ENCODE measurements around the gene PANK1.
"Not testable (repeated sequence)": the region's sequence is repeated elsewhere in the genome, so short reads cannot be mapped to it uniquely, and the experiment has no call there.

PANK1 gene

GRCh38 chr10:89552213-89552612 is 92.8 kb downstream of the PANK1 start:
- no peak for DNase-seq (ENCODE audit: low read depth in 1 of 2, low spot score in 1 of 2)
- no peak for TF ChIP-seq JUND (IDR thresholded peaks at IDR 0.05; ENCODE audit: low read depth)
- in situ Hi-C loops (cut with HindIII; ENCODE audit: low pct_unique_long_range_greater_than_20kb, low sequenced_read_pairs) = no loop called here

DNA sequence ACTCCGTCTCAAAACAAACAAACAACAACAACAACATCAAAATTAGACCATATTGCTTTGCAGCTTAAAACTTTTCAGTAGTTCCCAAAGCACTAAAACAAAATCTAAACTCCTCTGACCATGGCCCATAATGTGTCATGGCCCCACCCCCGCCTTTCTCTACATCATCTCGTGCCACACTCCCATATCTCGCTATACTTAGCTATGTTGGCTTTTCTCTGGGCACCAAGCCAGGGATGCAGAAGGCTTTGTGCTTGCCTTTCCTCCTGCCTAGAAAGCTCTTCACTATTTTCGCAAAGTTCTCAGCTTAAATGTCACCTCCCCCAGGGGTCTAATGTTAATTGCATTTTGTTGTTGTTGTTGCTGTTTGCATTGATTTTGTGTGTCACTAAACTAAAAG is 94.5 kb downstream of the PANK1 start:
- in situ Hi-C loops (cut with HindIII; ENCODE audit: low pct_unique_long_range_greater_than_20kb, low sequenced_read_pairs) = no loop called here
- no peak for TF ChIP-seq JUND (IDR thresholded peaks at IDR 0.05; ENCODE audit: low read depth)
- DNase-seq (ENCODE audit: low read depth in 1 of 2, low spot score in 1 of 2) = no peak

DNA sequence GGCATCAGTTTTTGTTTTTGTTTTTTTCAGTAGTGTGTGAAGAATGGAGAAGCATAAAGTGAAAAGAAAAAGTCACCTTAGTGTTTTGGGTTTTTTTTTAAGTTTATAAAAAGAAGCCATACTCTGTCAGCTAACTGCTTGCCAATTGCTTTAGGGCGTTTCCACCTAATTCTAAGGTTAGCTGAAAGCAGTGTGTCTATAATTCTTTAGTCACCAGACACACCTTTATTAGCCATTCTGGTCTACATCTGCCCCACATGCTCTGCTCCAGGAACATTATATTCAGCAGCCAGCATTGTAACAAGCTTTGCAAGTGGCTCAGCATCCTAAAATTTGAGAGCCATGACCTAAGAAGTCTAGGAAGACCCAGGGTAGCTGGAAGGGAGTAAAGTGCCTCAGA is 95.5 kb downstream of the PANK1 start:
- in situ Hi-C loops (cut with HindIII; ENCODE audit: low pct_unique_long_range_greater_than_20kb, low sequenced_read_pairs) = no loop called here
- DNase-seq (ENCODE audit: low read depth in 1 of 2, low spot score in 1 of 2) = no peak

GRCh38 chr10:89548673-89549072 is 96.4 kb downstream of the PANK1 start:
- in situ Hi-C loops (cut with HindIII; ENCODE audit: low pct_unique_long_range_greater_than_20kb, low sequenced_read_pairs) = no loop called here
- no peak for DNase-seq (ENCODE audit: low read depth in 1 of 2, low spot score in 1 of 2)
- TF ChIP-seq JUND (IDR thresholded peaks at IDR 0.05; ENCODE audit: low read depth) = no peak

More for the DNA sequence above, 95.5 kb downstream of the PANK1 start:
- TF ChIP-seq JUND (IDR thresholded peaks at IDR 0.05; ENCODE audit: low read depth) = no peak

DNA sequence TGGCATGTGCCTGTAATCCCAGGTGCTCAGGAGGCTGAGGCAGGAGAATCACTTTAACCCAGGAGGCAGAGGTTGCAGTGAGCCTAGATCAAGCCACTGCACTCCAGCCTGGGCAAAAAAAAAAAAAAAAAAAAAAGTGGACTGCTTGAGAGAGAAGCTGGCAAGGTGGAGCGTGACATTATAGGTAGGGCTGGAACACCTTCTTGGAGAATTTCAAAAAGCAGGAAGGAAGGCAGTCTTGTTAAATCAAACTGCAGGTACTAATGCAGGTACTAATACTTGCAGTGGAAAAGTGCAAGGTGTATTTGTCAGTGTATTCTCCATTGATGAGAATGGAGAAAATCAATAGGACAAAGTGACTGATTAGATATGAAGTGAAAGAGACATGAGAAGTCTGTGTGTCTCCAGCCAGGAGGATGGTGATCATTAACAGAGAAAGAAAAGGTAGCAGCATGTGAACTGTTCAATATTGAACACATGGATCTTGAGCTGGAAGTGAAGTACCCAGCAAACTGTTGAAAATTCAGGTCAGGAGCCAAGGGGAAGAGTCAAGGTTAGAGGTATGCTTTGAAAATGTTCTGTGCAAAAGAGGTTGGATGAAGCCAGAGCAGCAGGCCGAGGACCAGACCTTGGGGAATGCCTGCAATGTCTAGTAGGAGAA is 97.1 kb downstream of the PANK1 start:
- in situ Hi-C loops (cut with HindIII; ENCODE audit: low pct_unique_long_range_greater_than_20kb, low sequenced_read_pairs) = no loop called here
- TF ChIP-seq JUND (IDR thresholded peaks at IDR 0.05; ENCODE audit: low read depth) = no peak
- no peak for DNase-seq (ENCODE audit: low read depth in 1 of 2, low spot score in 1 of 2)

- DNase-seq (ENCODE audit: low read depth in 1 of 2, low spot score in 1 of 2); in situ Hi-C loops (cut with HindIII; ENCODE audit: low pct_unique_long_range_greater_than_20kb, low sequenced_read_pairs): not testable (repeated sequence)
Observed at GRCh38 chr10:89546651-89547050, 98.4 kb downstream of the PANK1 start.

DNA sequence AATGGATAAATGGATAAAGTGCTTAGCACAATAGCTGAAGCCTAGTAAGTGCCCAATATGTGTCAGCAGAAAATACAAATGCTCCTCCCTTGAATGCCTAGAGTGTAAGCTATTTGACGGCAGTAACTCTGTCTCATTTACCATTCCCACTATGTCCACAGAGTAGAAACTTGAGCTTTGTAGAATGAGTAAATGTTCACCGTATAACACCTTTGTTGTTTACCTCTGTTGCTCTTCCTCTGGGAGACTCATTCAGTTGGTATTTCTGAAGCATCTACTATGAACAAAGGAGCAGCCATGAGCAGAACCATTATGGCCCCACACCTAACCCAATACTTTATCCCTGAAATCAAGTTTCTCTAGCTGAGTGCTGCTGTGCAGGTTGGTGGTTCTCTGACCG is 101.2 kb downstream of the PANK1 start:
- DNase-seq (ENCODE audit: low read depth in 1 of 2, low spot score in 1 of 2) = no peak
- in situ Hi-C loops (cut with HindIII; ENCODE audit: low pct_unique_long_range_greater_than_20kb, low sequenced_read_pairs) = no loop called here
- no peak for TF ChIP-seq JUND (IDR thresholded peaks at IDR 0.05; ENCODE audit: low read depth)

- TF ChIP-seq JUND (IDR thresholded peaks at IDR 0.05; ENCODE audit: low read depth) = no peak
- in situ Hi-C loops (cut with HindIII; ENCODE audit: low pct_unique_long_range_greater_than_20kb, low sequenced_read_pairs) = no loop called here
- no peak for DNase-seq (ENCODE audit: low read depth in 1 of 2, low spot score in 1 of 2)
Observed at GRCh38 chr10:89540420-89540949, 104.6 kb downstream of the PANK1 start.

DNA sequence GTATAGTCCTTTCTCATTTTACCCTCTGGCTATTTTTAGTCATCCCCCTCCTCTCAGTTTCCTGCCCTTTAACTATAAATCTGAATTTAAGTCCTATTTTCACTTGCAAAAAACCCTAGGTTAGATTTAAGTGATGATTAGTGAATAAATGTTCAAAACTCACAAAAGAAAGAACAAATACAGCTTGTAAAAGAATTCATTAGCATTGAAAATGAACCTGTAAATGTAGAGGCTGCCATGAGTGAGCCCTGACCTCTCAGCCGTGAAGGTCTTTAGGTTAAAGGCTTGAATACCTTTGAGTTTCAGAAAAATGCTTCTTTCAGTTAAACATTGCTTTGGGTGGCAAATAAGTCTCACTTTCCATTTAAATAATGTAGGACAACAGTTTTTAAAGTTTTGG is 107.7 kb downstream of the PANK1 start:
- in situ Hi-C loops (cut with HindIII; ENCODE audit: low pct_unique_long_range_greater_than_20kb, low sequenced_read_pairs) = no loop called here
- DNase-seq (ENCODE audit: low read depth in 1 of 2, low spot score in 1 of 2) = no peak
- no peak for TF ChIP-seq JUND (IDR thresholded peaks at IDR 0.05; ENCODE audit: low read depth)

- TF ChIP-seq JUND (IDR thresholded peaks at IDR 0.05; ENCODE audit: low read depth) = no peak
- in situ Hi-C loops (cut with HindIII; ENCODE audit: low pct_unique_long_range_greater_than_20kb, low sequenced_read_pairs) = no loop called here
Observed at GRCh38 chr10:89536013-89536354, 109.1 kb downstream of the PANK1 start.

GRCh38 chr10:89535171-89536012 is 109.7 kb downstream of the PANK1 start, which contains the start of gene SLC16A12:
Gene SLC16A12, minus strand, starts transcription at chr10:89535594. Its CDS starts 73,016 bp downstream, at chr10:89462578.
- no peak for DNase-seq (ENCODE audit: low read depth in 1 of 2, low spot score in 1 of 2)
- in situ Hi-C loops (cut with HindIII; ENCODE audit: low pct_unique_long_range_greater_than_20kb, low sequenced_read_pairs) = no loop called here
- no peak for TF ChIP-seq JUND (IDR thresholded peaks at IDR 0.05; ENCODE audit: low read depth)

More at GRCh38 chr10:89536013-89536354, 109.1 kb downstream of the PANK1 start:
- no peak for DNase-seq (ENCODE audit: low read depth in 1 of 2, low spot score in 1 of 2)

GRCh38 chr10:89534826-89535166 is 110.2 kb downstream of the PANK1 start:
- in situ Hi-C loops (cut with HindIII; ENCODE audit: low pct_unique_long_range_greater_than_20kb, low sequenced_read_pairs) = no loop called here

More at GRCh38 chr10:89534826-89535166, 110.2 kb downstream of the PANK1 start:
- DNase-seq (ENCODE audit: low read depth in 1 of 2, low spot score in 1 of 2) = no peak
- TF ChIP-seq JUND (IDR thresholded peaks at IDR 0.05; ENCODE audit: low read depth) = no peak

Data from T47D (cell line).